Measurements from ENCODE around the gene ZNF770.
"Not testable (repeated sequence)": the region's sequence is repeated elsewhere in the genome, so short reads cannot be mapped to it uniquely, and the experiment has no call there.

Gene ZNF770

DNA sequence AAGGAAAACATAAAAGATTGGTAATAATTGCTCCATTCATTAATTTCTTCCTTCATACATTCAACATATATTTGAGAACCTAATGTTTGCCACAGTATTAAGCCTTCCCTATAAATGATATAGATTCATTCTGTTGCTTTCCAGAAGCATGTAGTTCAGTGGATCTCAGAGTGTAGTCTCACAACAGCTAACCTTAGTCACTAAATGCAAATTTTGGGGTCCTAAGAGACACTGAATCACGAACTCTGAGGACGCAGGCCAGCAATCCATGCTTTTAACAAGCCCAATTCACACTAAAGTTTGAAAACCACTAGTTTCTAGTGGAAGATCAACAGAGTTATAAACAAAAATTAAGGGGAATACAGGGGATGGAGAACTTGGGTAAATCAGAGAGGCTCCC lies 11.3 kb downstream of the ZNF770 start:
- no peak for DNase-seq (ENCODE audit: low spot score)

DNA sequence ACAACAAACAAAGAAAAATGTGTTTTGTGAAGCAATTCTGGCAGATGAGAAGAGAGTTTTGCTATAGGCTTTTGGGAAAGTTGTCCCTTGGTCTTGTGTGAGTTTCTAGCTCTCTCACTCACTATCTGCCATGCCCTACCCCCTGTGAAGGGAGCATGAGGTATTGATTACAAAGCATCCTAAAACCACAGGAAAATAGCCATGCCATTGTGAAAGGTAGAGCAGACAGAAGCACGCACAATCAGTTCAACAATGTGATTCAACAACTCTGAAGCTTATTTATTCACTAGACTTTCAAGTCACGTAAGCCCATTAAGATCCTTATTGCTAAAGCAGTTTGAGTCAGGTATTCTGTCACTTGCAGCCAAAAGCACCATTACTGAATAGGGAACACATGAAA lies 12.0 kb downstream of the ZNF770 start:
- no peak for DNase-seq (ENCODE audit: low spot score)

DNA sequence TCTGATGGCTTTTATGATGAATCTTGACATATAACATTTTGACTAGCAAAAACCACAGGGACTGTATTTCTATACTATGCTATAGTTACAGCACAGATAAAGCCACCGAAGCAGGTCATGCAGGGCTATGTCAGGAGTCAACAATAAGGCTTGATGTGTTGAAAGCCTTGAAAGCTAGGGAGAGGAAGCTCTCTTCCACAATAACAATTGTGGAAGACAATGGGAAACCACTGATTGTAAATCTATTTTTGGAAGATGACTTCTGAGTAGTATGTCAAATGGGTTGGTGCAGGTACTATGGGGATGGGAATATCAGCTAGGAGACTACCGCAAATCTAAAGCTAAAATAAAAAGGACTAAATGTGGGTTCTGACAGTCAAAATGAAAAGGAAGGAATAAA lies 14.6 kb downstream of the ZNF770 start:
- DNase-seq (ENCODE audit: low spot score): no peak

DNA sequence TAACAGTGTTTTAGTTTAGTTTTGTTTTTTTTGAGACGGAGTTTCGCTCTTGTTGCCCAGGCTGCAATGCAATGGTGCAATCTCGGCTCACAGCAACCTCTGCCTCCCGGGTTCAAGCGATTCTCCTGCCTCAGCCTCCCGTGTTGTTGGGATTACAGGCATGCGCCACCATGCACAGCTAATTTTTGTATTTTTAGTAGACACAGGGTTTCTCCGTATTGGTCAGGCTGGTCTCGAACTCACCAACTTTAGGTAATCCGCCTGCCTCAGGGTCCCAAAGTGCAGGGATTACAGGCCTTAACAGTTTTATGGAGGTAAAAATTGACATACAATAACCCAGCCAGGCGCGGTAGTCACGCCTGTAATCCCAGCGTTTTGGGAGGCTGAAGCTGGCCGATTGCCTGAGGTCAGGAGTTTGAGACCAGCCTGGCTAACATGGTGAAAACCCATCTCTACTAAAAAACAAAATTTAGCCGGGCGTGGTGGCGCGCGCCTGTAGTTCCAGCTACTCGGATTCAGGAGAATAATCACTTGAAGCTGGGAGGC lies 17.9 kb downstream of the ZNF770 start:
- DNase-seq (ENCODE audit: low spot score): not testable (repeated sequence)

DNA sequence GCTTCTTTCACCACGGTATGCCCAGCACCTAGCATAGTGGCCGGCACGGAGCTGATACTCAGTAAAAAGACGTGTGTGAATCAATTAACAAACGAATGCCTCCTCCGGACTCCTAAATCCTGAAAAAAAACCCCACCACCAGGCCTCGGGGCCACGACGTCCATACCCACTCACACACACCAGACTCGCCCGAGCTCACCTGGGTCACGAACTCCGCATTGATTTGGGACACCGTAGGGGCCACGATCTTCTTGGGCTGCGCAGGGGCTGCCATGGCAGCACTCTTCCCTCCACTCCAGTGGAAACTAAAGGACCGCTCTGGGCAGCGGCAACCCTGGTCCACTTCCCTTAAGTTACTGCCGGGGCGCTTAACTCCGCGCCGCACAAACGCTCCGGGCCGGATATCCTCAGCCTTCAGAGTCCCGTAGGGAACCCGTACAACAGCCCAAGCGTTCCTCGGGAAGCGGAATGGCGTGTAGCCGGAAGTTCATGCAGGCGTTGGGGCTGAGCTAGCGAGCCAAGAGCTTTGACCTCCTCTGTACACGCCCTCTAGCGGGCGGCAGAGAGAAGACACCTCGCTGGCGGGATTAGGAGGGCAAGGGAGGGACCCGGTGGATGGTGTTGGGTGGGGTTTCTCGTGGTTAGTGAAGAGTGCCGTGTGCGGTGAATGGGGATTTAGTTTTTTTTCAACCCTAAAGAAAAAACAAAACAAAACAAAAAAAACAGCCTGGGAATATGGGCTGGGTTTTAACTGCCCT lies 18.6 kb downstream of the ZNF770 start, which contains the start of gene AQR:
Gene AQR, minus strand, starts transcription at position 403 of the 758 bp plus-strand sequence. Its CDS starts 129 bp downstream, at position 274.
- DNase-seq (ENCODE audit: low spot score): peak; percentile 94

DNA sequence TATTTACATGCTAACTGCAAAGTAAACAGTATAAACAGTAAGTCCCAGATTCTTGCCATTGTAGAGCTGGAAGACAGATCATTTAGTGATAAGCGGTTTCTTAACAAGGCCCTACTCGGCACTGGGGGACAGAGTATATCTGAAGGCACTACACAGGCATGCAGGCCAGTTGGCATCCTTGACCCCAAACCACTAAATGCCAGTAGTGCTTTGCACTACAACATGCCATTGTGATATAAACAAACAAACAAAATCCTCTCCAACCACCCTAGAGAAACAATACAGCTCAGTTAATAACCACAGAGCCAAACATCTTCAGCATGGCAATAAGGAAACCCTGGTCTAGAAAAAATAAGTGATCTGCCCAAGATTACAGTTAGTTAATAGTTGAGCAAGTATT lies 23.8 kb downstream of the ZNF770 start:
- no peak for DNase-seq (ENCODE audit: low spot score)

DNA sequence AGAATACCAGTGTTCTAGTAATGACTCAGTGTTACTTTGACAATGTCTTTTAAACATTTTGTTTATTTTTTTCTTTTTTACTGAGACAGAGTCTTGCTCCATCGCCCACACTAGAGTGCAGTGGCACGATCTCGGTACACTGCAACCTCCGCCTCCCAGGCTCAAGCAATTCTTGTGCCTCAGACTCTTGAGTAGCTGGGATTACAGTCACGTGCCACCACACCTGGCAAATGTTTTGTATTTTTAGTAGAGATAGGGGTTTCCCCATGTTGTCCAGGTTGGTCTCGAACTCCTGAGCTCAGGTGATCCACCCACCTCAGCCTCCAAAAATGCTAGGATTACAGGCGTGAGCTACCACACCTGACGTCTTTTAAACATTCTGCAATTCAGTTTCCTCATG lies 34.2 kb downstream of the ZNF770 start:
- no peak for DNase-seq (ENCODE audit: low spot score)

DNA sequence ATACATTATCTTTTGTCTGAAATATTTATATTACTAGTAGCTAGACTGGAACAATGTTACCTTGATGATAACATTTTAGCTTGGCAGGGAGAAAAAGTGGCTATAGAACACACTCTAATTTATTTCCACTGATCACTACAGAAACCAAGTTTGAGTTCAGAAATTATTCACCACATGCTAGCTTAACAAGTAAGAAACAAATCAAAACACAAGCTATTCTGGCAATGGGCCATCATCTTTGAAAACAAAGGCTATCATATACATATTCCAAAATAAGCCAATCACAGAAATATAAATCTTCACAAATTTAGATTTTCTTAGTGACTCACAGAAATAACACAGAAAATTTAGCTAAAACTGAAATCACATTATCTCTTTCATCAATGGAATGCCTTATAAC lies 35.6 kb downstream of the ZNF770 start:
- DNase-seq (ENCODE audit: low spot score): no peak

DNA sequence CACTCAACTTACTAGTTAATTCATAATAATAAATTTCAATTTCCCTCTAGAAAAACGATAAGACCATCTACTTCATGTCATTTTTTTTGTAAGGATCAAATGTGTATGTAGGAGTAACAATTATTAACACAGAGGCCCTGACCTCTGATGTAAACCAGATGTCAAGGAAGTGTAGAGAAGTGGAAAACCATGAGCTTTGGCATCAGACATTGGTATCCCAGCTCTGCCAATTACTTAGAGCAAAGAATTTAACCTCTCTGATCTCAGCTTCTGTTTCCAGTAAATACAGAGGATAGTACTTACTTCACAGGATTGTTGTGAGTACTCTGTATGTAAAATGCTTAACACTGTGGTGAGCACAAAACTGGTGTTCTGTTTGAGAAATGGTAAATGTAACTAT lies 36.1 kb downstream of the ZNF770 start:
- DNase-seq (ENCODE audit: low spot score): no peak

DNA sequence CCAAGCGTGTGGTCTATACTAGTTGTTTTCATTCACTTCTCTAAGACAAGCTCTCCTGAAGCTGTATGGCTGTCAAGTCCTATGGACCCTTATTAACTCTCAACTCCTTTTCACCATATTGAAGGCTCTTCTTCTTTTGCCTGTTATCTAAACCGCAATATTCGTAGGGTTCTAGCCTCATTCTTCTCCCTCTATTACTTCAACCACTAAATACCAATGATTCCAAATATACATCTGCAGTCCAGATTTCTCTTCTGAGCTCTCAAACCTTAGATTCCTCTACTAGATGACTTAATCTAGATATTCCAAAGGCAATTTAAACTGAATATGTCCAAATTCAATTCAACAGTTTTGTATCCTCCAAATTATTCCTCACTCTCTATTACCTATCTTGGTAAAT lies 43.2 kb downstream of the ZNF770 start:
- no peak for DNase-seq (ENCODE audit: low spot score)

DNA sequence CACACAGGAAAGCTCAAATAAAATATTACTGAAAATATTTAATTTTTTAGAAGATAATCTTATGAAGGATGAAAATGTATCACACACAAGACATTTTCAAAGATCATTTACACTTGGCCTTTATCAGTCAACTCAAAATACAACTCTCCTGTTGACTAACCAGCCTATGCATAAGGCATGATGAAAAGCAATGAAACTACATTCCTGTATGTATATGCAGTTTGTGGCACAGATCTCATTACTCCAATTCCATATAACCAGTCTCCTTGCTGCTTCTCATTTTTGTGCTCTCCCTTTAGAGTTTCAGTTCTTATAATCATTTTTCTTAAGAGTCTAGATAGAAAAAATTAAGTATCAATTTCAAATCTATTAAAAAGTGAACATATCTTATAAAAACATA lies 44.4 kb downstream of the ZNF770 start:
- no peak for DNase-seq (ENCODE audit: low spot score)

DNA sequence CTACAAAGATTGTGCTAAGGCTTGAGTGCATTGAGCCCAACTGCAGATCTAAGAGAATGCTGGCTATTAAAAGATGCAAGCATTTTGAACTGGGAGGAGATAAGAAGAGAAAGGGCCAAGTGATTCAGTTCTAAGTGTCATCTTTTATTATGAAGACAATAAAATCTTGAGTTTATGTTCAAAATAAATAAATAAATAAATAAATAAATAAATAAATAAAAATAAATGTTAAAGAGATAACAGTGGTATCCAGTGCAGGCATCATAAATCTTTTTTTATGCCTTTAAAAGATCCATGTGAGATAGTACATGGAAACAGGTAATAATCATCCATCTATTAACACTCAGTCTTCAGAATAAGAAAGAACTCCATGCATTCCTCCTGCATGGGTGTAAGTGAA lies 44.8 kb downstream of the ZNF770 start:
- DNase-seq (ENCODE audit: low spot score): not testable (repeated sequence)

DNA sequence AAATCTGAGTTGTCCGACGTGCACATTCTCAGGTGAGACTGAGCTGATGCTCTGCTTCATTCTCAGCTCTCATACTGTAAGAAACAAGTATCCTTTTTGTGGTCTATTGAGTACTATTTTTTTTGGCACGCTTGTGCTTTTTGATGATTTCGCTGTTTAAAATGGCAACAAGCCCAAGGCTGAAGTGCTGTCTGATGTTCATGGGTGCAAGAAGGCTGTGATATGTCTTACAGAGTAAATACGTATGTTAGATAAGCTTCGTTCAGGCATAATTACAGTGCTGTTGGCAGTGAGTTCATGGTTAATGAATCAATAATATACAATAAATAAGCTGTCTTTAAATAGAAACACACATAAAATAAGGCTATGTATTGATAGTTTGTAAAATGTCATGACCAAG lies 45.7 kb downstream of the ZNF770 start:
- DNase-seq (ENCODE audit: low spot score): no peak

DNA sequence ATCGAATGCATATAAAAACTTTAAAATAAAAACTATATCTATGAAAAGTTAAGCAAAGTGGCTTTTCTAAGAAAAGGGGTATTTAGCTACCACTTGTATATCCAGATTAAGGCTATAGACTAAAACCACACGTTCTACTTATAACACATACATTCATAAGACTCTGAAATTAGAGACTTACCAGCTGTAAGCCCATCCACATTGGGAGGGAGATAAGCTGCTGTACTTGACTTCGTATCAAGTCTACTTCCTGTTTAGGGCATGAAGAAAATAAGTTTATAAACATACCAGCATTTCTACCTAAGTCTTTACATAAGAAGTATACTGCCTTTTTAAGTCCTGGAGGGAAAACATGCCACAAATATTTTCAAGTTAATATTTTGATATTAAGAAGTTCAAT lies 46.3 kb downstream of the ZNF770 start:
- DNase-seq (ENCODE audit: low spot score): no peak

DNA sequence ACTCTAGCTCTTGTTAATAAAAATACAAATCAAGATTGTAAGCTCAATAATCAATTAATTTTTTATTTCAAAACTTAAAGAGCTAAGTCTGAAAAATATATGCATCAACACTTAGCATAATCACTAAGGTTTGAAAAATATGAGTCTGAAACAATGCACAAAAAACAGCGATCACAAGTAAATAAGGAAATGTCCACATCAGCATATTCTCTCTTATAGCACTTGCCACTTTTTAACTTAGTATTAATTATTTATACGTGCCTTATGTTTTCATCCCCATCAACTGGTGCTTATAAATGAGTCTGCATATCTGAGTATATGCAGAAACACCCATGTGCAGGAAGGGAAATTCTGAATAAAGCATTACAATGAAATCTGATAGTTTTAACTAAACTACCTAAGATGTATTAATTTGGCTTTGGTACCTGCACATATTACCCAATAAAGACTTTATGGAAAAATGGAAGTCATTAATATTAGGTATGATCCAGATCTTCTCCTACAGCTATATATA lies 46.8 kb downstream of the ZNF770 start:
- no peak for DNase-seq (ENCODE audit: low spot score)

DNA sequence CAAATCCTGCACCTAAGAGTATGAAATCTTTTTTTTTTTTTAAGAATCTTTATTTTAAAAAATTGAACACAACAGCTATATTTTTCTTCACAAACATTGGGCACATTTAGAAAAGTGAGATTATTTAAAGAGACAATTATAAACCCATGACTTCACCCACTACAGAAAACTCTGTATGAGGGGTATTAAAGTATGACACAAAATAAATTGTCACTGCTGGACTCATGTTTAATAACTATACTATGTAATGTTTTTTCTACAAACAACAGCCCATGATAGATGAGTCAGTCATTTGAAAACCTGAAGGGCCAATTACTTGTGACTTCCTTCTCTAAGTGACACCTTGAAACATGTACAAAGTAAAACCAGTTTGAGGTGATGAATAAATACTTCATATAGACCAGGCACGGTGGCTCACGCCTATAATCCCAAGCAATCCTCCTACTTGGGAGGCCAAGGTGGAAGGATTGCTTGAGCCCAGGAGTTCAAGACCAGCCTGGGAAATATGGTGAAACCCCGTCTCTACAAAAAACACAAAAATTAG lies 54.6 kb downstream of the ZNF770 start:
- DNase-seq (ENCODE audit: low spot score): no peak

DNA sequence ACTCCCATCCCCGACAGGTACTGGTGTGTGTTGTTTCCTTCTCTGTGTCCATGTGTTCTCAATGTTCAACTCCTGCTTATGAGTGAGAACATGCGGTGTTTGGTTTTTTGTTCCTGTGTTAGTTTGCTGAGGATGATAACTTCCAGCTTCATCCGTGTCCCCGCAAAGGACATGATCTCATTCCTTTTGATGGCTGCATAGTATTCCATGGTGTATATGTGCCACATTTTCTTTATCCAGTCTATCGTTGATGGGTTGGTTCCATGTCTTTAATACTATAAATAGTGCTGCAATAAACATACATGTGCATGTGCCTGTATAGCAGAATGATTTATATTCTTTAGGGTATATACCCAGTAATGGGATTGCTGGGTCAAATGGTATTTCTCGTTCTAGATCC lies 59.7 kb downstream of the ZNF770 start:
- DNase-seq (ENCODE audit: low spot score): not testable (repeated sequence)
